CD4-positive, alpha-beta T cell treated with Interleukin-15 for 1 hour (primary cell): Measurements from ENCODE around the gene RHOBTB3.

ENCODE experiments used
- DNase-seq: peaks from one replicate; pipeline ENCODE4 v3.0.0-alpha.2; 2020

The RHOBTB3 gene

DNA sequence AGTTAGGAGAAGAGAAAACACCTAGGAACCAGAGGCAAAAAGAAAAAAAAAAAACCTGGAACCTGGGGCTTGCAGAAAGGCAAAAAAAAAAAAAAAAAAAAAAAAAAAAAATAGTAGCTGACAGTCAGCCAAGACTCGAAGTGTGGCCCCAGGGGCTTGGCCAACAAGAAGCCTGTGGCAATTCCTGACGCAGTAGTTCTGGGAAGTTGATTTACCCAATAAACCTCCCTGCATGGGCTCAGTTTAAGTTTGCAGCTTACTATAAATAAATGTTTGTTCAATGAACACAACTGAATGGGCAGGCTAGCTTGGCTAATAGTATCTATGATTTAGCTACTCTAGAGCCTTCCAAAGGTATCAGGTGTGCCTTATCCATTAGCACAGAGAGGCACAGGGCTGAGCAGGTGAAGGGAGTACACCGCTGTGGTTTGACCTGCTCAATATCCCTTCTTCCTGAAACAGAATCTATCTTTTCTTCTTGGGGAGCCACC is 112.6 kb downstream of the RHOBTB3 start:
- DNase-seq: no peak

- no peak for DNase-seq
Measured at GRCh38 chr5:95845391-95845790, 114.3 kb downstream of the RHOBTB3 start.
